Thyroid gland (tissue), 4 donors: ENCODE measurements around the gene TNNT2. TPM values are rescaled to one million over a fixed set of nuclear protein-coding genes. Genes with fewer than 3 reads are reported as not detected.

ENCODE experiments used
- DNase-seq, 2 donors: peaks; one replicate each; pipeline ENCODE4 v3.0.0-alpha.2; 2019
- H3K27ac ChIP-seq, 3 donors: fragments of 200-600 bp; sonication (generic); 1 replicate in 2 of 3; 2 replicates in 1 of 3; pipeline ENCODE4 v1.5.1; 2016 to 2019; ENCODE audit warnings: mild to moderate bottlenecking in 1 of 3, moderate library complexity in 1 of 3
- H3K27me3 ChIP-seq: fragments of 200-600 bp; sonication (generic); one replicate; pipeline ENCODE4 v1.5.1; 2019
- H3K36me3 ChIP-seq, 2 donors: fragments of 200-600 bp; sonication (generic); one replicate each; pipeline ENCODE4 v1.5.1; 2016 to 2019
- H3K4me1 ChIP-seq, 2 donors: fragments of 200-600 bp; sonication (generic); one replicate each; pipeline ENCODE4 v1.5.1; 2017 to 2019
- H3K4me3 ChIP-seq, 3 donors: fragments of 200-600 bp; sonication (generic); replicated peaks in 1 of 3; 1 replicate in 2 of 3; 2 replicates in 1 of 3; pipeline ENCODE4 v1.5.1; 2016; ENCODE audit warnings: mild to moderate bottlenecking in 1 of 3
- H3K9me3 ChIP-seq: fragments of 200-600 bp; sonication (generic); one replicate; pipeline ENCODE4 v1.5.1; 2017
- POLR2A ChIP-seq, 2 donors: fragments of 450-650 bp; IDR thresholded peaks; one replicate each; pipeline ENCODE4 v1.6.1; 2017; ENCODE audit warnings: antibody characterized with exemption in 2 of 2, mild to moderate bottlenecking in 2 of 2, moderate library complexity in 1 of 2
- WGBS, 2 donors: methylation state at CpG; one replicate each; pipeline ENCODE4 v1.1.5; 2017; 5-methylcytosine and 5-hydroxymethylcytosine counted together
- intact Hi-C: fragments of 100-400 bp; cut with DNase I; formaldehyde crosslinking; loops from one replicate; pipeline ENCODE4 v1.15.1; 2023
- total RNA-seq, 4 donors: library from RNA; depleted of rRNA; stranded (reverse); fragments of >200 nt; gene quantifications; one replicate each; pipeline ENCODE4 v1.2.3, GENCODE V29; 2016
- TF ChIP-seq, protein P1 (sequence below), 6 experiments: fragments of 200-600 bp in 3 of 6; fragments of 450-650 bp in 3 of 6; sonication (generic) in 3 of 6; IDR thresholded peaks; one replicate each; pipeline ENCODE4 v1.5.1; 2016 to 2019; ENCODE audit warnings: antibody characterized with exemption in 6 of 6, mild to moderate bottlenecking in 2 of 6, inconsistent platforms in 1 of 6, moderate library complexity in 1 of 6

The TNNT2 gene
- total RNA-seq, 4 donors from 2014 or later, result 0.24 TPM; not detected in 3

DNA sequence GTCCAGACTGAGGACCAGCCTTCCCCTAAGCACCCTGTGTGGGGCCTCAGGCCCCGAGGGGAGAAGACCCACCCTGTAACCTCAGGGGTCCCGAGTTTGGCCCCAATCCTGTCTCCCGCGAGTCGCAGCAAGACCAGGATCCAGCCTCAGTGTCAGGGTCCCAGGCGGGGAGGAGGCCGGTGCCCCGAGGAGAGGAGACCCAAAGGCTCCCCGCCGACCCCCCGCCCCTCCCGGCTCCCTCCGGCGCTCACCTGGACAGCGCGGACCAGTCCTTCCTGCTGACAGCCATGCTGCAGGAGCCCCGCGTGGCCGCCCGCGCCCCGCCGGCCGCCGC is 21.5 kb upstream of the TNNT2 start, which contains the start of gene LAD1:
Gene LAD1, minus strand, starts transcription at position 307 of the 334 bp plus-strand sequence. Its CDS starts 18 bp downstream, at position 289.
- DNase-seq, result no peak
- H3K9me3 ChIP-seq, result no peaks in the 10 kb centered on the region
- intact Hi-C loops, result no loop called here
- no CpG with 5 or more reads among the region's 25 CpGs for WGBS, 2 donors
- H3K36me3 ChIP-seq, result no peaks in the 10 kb centered on the region
- H3K27me3 ChIP-seq, result no peaks in the 10 kb centered on the region
- no peak within 1 kb of the TSS for H3K27ac ChIP-seq
- peaks cover 7 to 25% of the 10 kb centered on the region in 2 donors for H3K4me1 ChIP-seq
- TF ChIP-seq, protein P1, sequence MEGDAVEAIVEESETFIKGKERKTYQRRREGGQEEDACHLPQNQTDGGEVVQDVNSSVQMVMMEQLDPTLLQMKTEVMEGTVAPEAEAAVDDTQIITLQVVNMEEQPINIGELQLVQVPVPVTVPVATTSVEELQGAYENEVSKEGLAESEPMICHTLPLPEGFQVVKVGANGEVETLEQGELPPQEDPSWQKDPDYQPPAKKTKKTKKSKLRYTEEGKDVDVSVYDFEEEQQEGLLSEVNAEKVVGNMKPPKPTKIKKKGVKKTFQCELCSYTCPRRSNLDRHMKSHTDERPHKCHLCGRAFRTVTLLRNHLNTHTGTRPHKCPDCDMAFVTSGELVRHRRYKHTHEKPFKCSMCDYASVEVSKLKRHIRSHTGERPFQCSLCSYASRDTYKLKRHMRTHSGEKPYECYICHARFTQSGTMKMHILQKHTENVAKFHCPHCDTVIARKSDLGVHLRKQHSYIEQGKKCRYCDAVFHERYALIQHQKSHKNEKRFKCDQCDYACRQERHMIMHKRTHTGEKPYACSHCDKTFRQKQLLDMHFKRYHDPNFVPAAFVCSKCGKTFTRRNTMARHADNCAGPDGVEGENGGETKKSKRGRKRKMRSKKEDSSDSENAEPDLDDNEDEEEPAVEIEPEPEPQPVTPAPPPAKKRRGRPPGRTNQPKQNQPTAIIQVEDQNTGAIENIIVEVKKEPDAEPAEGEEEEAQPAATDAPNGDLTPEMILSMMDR (IDR thresholded peaks at IDR 0.05), result no peak
- no peak for TF ChIP-seq POLR2A (IDR thresholded peaks at IDR 0.05)
- H3K4me3 ChIP-seq, result peak within 1 kb of the TSS in 1 of 3 donors; percentile 26

DNA sequence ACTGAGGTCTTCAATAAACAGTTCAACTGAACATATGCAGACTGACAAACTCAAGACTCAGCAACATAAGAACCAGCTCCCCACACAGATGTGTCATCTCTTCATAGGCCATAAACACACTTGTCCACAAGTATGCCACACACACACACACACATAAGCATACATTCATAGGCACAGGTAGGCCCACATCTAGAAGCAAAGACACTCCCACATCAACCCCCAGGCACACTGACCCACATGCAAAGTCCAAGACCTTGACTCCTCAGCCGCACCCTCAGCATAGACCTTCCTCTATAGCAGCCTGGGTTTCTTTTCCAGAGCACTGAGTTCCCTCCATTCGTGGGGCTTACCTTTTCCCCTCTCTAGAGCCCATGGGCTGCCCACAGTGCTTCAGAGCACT is 20.2 kb upstream of the TNNT2 start:
- H3K4me1 ChIP-seq, result peaks cover 7 to 25% of the 10 kb centered on the region in 2 donors
- WGBS, 2 donors, result 91 to 95% methylated on average over 2 of the region's 2 CpGs
- DNase-seq, result no peak
- no peak overlapping the region for H3K4me3 ChIP-seq
- H3K27me3 ChIP-seq, result no peaks in the 10 kb centered on the region
- H3K27ac ChIP-seq, result no peak overlapping the region
- TF ChIP-seq POLR2A (IDR thresholded peaks at IDR 0.05), result no peak
- TF ChIP-seq, protein P1 (IDR thresholded peaks at IDR 0.05), result no peak
- intact Hi-C loops, result no loop called here
- H3K36me3 ChIP-seq, result no peaks in the 10 kb centered on the region
- H3K9me3 ChIP-seq, result no peaks in the 10 kb centered on the region

DNA sequence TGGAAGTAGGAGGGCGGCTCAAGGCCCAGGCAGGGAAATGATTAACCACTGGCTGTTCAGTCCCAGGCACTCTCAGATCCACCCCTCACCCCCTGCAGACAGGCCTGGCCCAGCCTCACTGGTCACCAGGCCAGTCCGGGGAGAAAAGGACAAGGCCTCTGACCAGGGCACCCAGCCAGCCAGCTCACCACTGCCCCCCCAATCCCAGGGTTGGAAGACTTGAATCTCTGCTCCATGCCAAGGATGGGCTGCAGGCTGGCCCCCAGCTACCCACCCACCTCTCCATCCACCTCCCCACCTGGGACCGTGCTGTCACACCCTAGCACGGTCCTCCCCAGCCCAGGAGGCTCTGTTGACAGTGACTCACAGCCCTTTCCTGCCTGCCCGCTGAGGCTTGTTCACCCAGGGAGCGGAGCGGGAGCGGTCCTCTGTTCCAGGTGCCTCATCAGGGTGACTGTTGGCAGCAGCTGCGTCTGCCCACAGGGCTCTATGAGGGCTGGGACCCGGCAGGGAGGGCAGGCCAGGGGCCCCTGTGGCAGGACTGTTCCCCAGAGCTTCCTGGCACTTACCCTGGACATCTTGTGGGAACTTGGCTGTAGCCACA is 19.5 kb upstream of the TNNT2 start:
- 70 to 79% methylated on average over 8 to 9 of the region's 10 CpGs for WGBS, 2 donors
- H3K36me3 ChIP-seq, result no peaks in the 10 kb centered on the region
- no peaks in the 10 kb centered on the region for H3K9me3 ChIP-seq
- no peak overlapping the region for H3K27ac ChIP-seq
- no peak overlapping the region for H3K4me3 ChIP-seq
- intact Hi-C loops, result no loop called here
- no peaks in the 10 kb centered on the region for H3K27me3 ChIP-seq
- peaks cover 7 to 25% of the 10 kb centered on the region in 2 donors for H3K4me1 ChIP-seq
- peak; percentile 65 to 74 for DNase-seq
- TF ChIP-seq, protein P1 (IDR thresholded peaks at IDR 0.05), result no peak
- no peak for TF ChIP-seq POLR2A (IDR thresholded peaks at IDR 0.05)

DNA sequence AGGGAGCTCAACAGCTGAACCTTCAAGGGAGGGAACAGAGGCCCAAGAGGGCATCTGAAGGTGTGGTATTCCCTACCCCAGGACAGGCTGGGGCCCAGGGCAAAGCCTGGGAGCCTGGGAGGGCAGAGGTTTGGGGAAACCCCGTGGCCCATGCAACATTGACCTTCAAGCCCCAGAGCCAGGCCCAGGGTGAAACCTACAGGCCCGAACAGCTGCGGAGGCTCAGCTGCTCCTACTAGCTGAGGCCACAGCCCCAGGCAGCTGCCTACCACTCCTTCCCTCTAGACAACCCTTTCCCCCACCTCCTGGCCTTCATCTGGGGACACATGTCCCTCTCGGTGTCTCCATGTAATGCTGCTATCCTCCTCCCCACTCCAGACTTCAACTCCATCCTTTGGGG is 18.5 kb upstream of the TNNT2 start:
- Histone ChIP-seq H3K4me1 (peaks cover 7 to 25% of the 10 kb centered on the region in 2 donors), H3K27me3 (no peaks in the 10 kb centered on the region), H3K9me3 (no peaks in the 10 kb centered on the region), H3K27ac (no peak overlapping the region), H3K4me3 (no peak overlapping the region), H3K36me3 (no peaks in the 10 kb centered on the region)
- TF ChIP-seq, protein P1 (IDR thresholded peaks at IDR 0.05), result no peak
- no peak for TF ChIP-seq POLR2A (IDR thresholded peaks at IDR 0.05)
- 94 to 95% methylated on average over 4 of the region's 4 CpGs for WGBS, 2 donors
- DNase-seq, result no peak
- intact Hi-C loops, result no loop called here

DNA sequence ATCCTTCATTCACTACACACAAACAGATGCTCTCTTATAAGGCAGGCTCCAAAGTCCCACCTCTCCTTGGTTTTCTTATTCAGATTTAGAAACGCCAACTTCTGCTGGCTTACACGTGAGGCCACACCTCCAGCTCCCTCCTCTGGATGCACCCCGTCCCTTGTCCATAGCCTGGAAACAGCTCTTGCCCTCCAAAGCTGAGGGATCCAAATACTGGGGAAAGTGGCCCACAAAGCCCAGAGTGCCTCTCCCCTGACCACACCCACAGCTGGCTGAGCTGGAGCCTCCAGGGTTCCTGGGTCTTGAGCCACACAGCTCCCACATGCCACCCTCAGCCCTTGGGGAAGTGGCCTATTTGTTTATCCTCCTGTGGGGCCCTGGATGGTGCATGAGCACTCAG is 17.1 kb upstream of the TNNT2 start:
- no peaks in the 10 kb centered on the region for H3K36me3 ChIP-seq
- no peak overlapping the region for H3K4me3 ChIP-seq
- H3K9me3 ChIP-seq, result no peaks in the 10 kb centered on the region
- whole genome bisulfite sequencing, 2 donors, result 80 to 86% methylated on average over 3 of the region's 3 CpGs
- intact Hi-C loops, result no loop called here
- H3K27ac ChIP-seq, result no peak overlapping the region
- H3K27me3 ChIP-seq, result no peaks in the 10 kb centered on the region
- TF ChIP-seq POLR2A (IDR thresholded peaks at IDR 0.05), result no peak
- TF ChIP-seq, protein P1 (IDR thresholded peaks at IDR 0.05), result no peak
- peaks cover 4 to 19% of the 10 kb centered on the region in 2 donors for H3K4me1 ChIP-seq
- no peak for DNase-seq
